HCT116 (cell line): ENCODE data around the gene UCN2. TPM values are rescaled to one million over a fixed set of nuclear protein-coding genes. Genes with fewer than 3 reads are reported as not detected.

ENCODE experiments used
- ATAC-seq: fragments of 200-7000 bp; cut with Tn5 transposase; 2 replicates; pipeline ENCODE4 v1.9.1; 2020; ENCODE audit warnings: mild to moderate bottlenecking, moderate library complexity
- BruUV-seq: library from RNA; stranded (reverse); fragments of 400-500 nt; replicated peaks from 2 replicates; lab custom pipeline; 2021; lab: Mats Ljungman, UMichigan
- CTCF ChIA-PET: fragments of 300-600 bp; sonication (Branson Sonifier 250); formaldehyde crosslinking; loops from one replicate; lab custom pipeline; 2021; ENCODE audit warnings: antibody characterized with exemption; lab: Charles Lee
- POLR2A ChIA-PET: fragments of 300-600, 350-600 bp; sonication (Branson Sonifier 250); formaldehyde crosslinking; loops from one replicate; lab custom pipeline; 2021; ENCODE audit warnings: antibody characterized with exemption; lab: Charles Lee
- RAD21 ChIA-PET, 2 experiments: fragments of 300-600 bp; sonication (Branson Sonifier 250); formaldehyde crosslinking; loops; one replicate each; lab custom pipeline; 2023; ENCODE audit warnings: low total read pairs in 2 of 2; ENCODE audit not compliant: uncharacterized antibody in 2 of 2, unreplicated experiment in 2 of 2, low non-redundant PET in 1 of 2; lab: Charles Lee
- DNase-seq: peaks from one replicate; pipeline ENCODE4 v3.0.0-alpha.2; 2010; ENCODE audit warnings: low read depth, low spot score
- H2AFZ ChIP-seq: fragments of 200-600 bp; shearing (Covaris generic), sonication (generic); 2 replicates; pipeline ENCODE4 v1.6.1; 2017; ENCODE audit warnings: low read depth, mixed run types, mixed read lengths, antibody characterized with exemption, low read length; ENCODE audit not compliant: poor library complexity, severe bottlenecking
- H3K27ac ChIP-seq: 2 replicates; pipeline ENCODE4 v1.5.1; 2012; ENCODE audit warnings: low read depth, low read length
- H3K27me3 ChIP-seq: fragments of 200-600 bp; sonication (generic); 2 replicates; pipeline ENCODE4 v1.6.1; 2016; ENCODE audit warnings: mixed run types, low read length, mixed read lengths; ENCODE audit not compliant: insufficient read depth
- H3K36me3 ChIP-seq, 2 experiments: fragments of 200-500 bp in 1 of 2; fragments of 200-600 bp in 1 of 2; sonication (Bioruptor generic) in 1 of 2; sonication (generic) in 1 of 2; 2 replicates each; pipeline versions ENCODE4 v1.5.1 to v1.6.1; 2014 to 2016; ENCODE audit warnings: low read length in 2 of 2, inconsistent platforms in 1 of 2, mixed read lengths in 1 of 2, mixed run types in 1 of 2; ENCODE audit not compliant: insufficient read depth in 2 of 2, control insufficient read depth in 1 of 2
- H3K4me1 ChIP-seq, 2 experiments: fragments of 200-600 bp in 1 of 2; sonication (generic) in 1 of 2; 2 replicates each; pipeline versions ENCODE4 v1.5.1 to v1.6.1; 2012 to 2017; ENCODE audit warnings: low read length in 2 of 2, inconsistent platforms in 1 of 2, mild to moderate bottlenecking in 1 of 2, mixed read lengths in 1 of 2, mixed run types in 1 of 2, moderate library complexity in 1 of 2; ENCODE audit not compliant: insufficient read depth in 2 of 2, control insufficient read depth in 1 of 2
- H3K4me2 ChIP-seq: fragments of 200-600 bp; sonication (generic); 2 replicates; pipeline ENCODE4 v1.6.1; 2017; ENCODE audit warnings: mixed run types, low read length, mixed read lengths
- H3K4me3 ChIP-seq, 2 experiments: fragments of 200-600 bp in 1 of 2; sonication (generic) in 1 of 2; replicated peaks in 1 of 2; 2 replicates each; pipeline ENCODE4 v1.5.1; 2011 to 2016; ENCODE audit warnings: low read length in 2 of 2, control low read depth in 1 of 2, low read depth in 1 of 2, mild to moderate bottlenecking in 1 of 2, mixed read lengths in 1 of 2, mixed run types in 1 of 2
- H3K79me2 ChIP-seq: fragments of 200-600 bp; sonication (generic); 2 replicates; pipeline ENCODE4 v1.6.1; 2017; ENCODE audit warnings: mild to moderate bottlenecking, mixed run types, low read length, moderate library complexity, mixed read lengths; ENCODE audit not compliant: insufficient read depth
- H3K9ac ChIP-seq: fragments of 200-600 bp; sonication (generic); 2 replicates; pipeline ENCODE4 v1.6.1; 2016; ENCODE audit warnings: low read length, mixed read lengths
- H3K9me2 ChIP-seq: fragments of 200-600 bp; sonication (generic), shearing (Covaris generic); 2 replicates; pipeline ENCODE4 v1.6.1; 2017; ENCODE audit warnings: mixed run types, mild to moderate bottlenecking, moderate library complexity; ENCODE audit not compliant: insufficient read depth
- H3K9me3 ChIP-seq, 2 experiments: fragments of 200-500 bp in 1 of 2; fragments of 200-600 bp in 1 of 2; sonication (Bioruptor generic) in 1 of 2; sonication (generic) in 1 of 2; 2 replicates each; pipeline ENCODE4 v1.6.1; 2014 to 2017; ENCODE audit warnings: low read length in 2 of 2, mixed read lengths in 2 of 2, inconsistent platforms in 1 of 2, low read depth in 1 of 2, mild to moderate bottlenecking in 1 of 2, mixed run types in 1 of 2, moderate library complexity in 1 of 2; ENCODE audit not compliant: control insufficient read depth in 1 of 2, insufficient read depth in 1 of 2
- H4K20me1 ChIP-seq: fragments of 200-600 bp; sonication (generic), shearing (Covaris generic); 2 replicates; pipeline ENCODE4 v1.6.1; 2017; ENCODE audit warnings: mixed run types, mild to moderate bottlenecking, moderate library complexity; ENCODE audit not compliant: insufficient read depth
- CBX3 ChIP-seq: IDR thresholded peaks from 2 replicates; pipeline ENCODE4 v1.6.1; 2012; ENCODE audit warnings: low read depth
- CEBPB ChIP-seq: IDR thresholded peaks from 2 replicates; pipeline ENCODE4 v1.6.1; 2012; ENCODE audit warnings: low read depth
- CTCF ChIP-seq, 3 experiments: fragments of 200-600 bp in 1 of 3; sonication (generic) in 1 of 3; IDR thresholded peaks in 2 of 3; conservative IDR thresholded peaks in 1 of 3; 2 replicates each; pipeline ENCODE4 v1.5.1; 2012 to 2017; ENCODE audit warnings: low read depth in 2 of 3, low read length in 2 of 3, antibody characterized with exemption in 1 of 3, borderline replicate concordance in 1 of 3, control low read depth in 1 of 3, mild to moderate bottlenecking in 1 of 3, mixed read lengths in 1 of 3, mixed run types in 1 of 3, moderate library complexity in 1 of 3; ENCODE audit not compliant: insufficient read depth in 1 of 3
- EGR1 ChIP-seq: IDR thresholded peaks from 2 replicates; pipeline ENCODE4 v1.6.1; 2012; ENCODE audit warnings: low read depth
- EZH2phosphoT487 ChIP-seq: fragments of 200-600 bp; IDR thresholded peaks from 2 replicates; pipeline ENCODE4 v1.6.1; 2018; ENCODE audit warnings: antibody characterized with exemption, borderline replicate concordance
- FOSL1 ChIP-seq: IDR thresholded peaks from 2 replicates; pipeline ENCODE4 v1.6.1; 2012; ENCODE audit warnings: low read depth
- JUND ChIP-seq: IDR thresholded peaks from 2 replicates; pipeline ENCODE4 v1.6.1; 2012
- MAX ChIP-seq: IDR thresholded peaks from 2 replicates; pipeline ENCODE4 v1.6.1; 2012
- POLR2A ChIP-seq: IDR thresholded peaks from 2 replicates; pipeline ENCODE4 v1.7.0; 2011; ENCODE audit warnings: borderline replicate concordance; ENCODE audit not compliant: insufficient read depth, insufficient read length; ENCODE audit errors: extremely low read depth
- RAD21 ChIP-seq: IDR thresholded peaks from 2 replicates; pipeline ENCODE4 v1.6.1; 2012; ENCODE audit warnings: low read depth, mild to moderate bottlenecking
- SP1 ChIP-seq: IDR thresholded peaks from 2 replicates; pipeline ENCODE4 v1.6.1; 2012; ENCODE audit warnings: low read depth
- YY1 ChIP-seq: IDR thresholded peaks from 2 replicates; pipeline ENCODE4 v1.6.1; 2011; ENCODE audit warnings: low read length, low read depth, moderate library complexity, mild to moderate bottlenecking; ENCODE audit not compliant: insufficient replicate concordance; ENCODE audit errors: extremely low read depth
- ZBTB33 ChIP-seq: IDR thresholded peaks from 2 replicates; pipeline ENCODE4 v1.6.1; 2011; ENCODE audit warnings: mild to moderate bottlenecking, low read length, moderate library complexity; ENCODE audit not compliant: insufficient replicate concordance; ENCODE audit errors: extremely low read depth
- ZNF274 ChIP-seq: fragments of 200-500 bp; sonication (Bioruptor generic); IDR thresholded peaks from 2 replicates; pipeline ENCODE4 v1.6.1; 2014; ENCODE audit warnings: mild to moderate bottlenecking, low read depth, low read length, inconsistent platforms
- intact Hi-C: fragments of 100-400 bp; cut with micrococcal nuclease; formaldehyde crosslinking; loops from 2 replicates; pipeline ENCODE4 v1.10.0; 2022
- total RNA-seq: library from RNA; stranded (reverse); gene quantifications from one replicate; pipeline ENCODE4 v1.2.1, GENCODE V29; 2021; ENCODE audit not compliant: unreplicated experiment

Gene UCN2
- total RNA-seq, 1 experiment from 2014 or later: 1.5 TPM

- ATAC-seq (no peak), DNase-seq (no peak)
- CTCF ChIA-PET: no interaction called here
- no peak overlapping the region for H3K4me3 ChIP-seq
- H3K36me3 ChIP-seq: no peaks in the 10 kb centered on the region
- no peaks in the 10 kb centered on the region for H4K20me1 ChIP-seq
- no peak overlapping the region for H3K4me2 ChIP-seq
- RAD21 ChIA-PET: no interaction called here
- intact Hi-C loops: no loop called here
- no peaks in the 10 kb centered on the region for H3K9me2 ChIP-seq
- no peaks in the 10 kb centered on the region for H3K4me1 ChIP-seq
- H3K27ac ChIP-seq: no peak overlapping the region
- no peak overlapping the region for H3K9ac ChIP-seq
- BruUV-seq: no TSS peak
- POLR2A ChIA-PET: no interaction called here
- H3K9me3 ChIP-seq: no peaks in the 10 kb centered on the region
- TF ChIP-seq MAX: no peak
- TF ChIP-seq YY1: no peak
- TF ChIP-seq JUND: no peak
- no peak for TF ChIP-seq CTCF (IDR thresholded peaks at IDR 0.05 in 2 of 3, conservative IDR thresholded peaks at IDR 0.05 in 1 of 3; ENCODE audit: borderline replicate concordance in 1 of 3, insufficient read depth in 1 of 3, low read depth in 2 of 3, low read length in 2 of 3)
- no peak for TF ChIP-seq RAD21
- no peaks in the 10 kb centered on the region for H3K27me3 ChIP-seq
- H2AFZ ChIP-seq: no peak overlapping the region
- H3K79me2 ChIP-seq: no peaks in the 10 kb centered on the region
Observed at GRCh38 chr3:48572517-48572916, 8.9 kb upstream of the UCN2 start.

- H4K20me1 ChIP-seq: no peaks in the 10 kb centered on the region
- CTCF ChIA-PET: no interaction called here
- no peaks in the 10 kb centered on the region for H3K27me3 ChIP-seq
- no peak overlapping the region for H3K4me3 ChIP-seq
- no peak overlapping the region for H3K27ac ChIP-seq
- no peak overlapping the region for H3K4me2 ChIP-seq
- POLR2A ChIA-PET: no interaction called here
- no peak for DNase-seq
- H3K79me2 ChIP-seq: no peaks in the 10 kb centered on the region
- H3K4me1 ChIP-seq: peaks cover 0 to 3% of the 10 kb centered on the region in 2 experiments; a peak in 2 of 4 replicates
- intact Hi-C loops: no loop called here
- no peak overlapping the region for H2AFZ ChIP-seq
- BruUV-seq: no TSS peak
- H3K9me3 ChIP-seq: no peaks in the 10 kb centered on the region
- ATAC-seq: no peak
- no peaks in the 10 kb centered on the region for H3K9me2 ChIP-seq
- RAD21 ChIA-PET: no interaction called here
- no peak overlapping the region for H3K9ac ChIP-seq
- no peaks in the 10 kb centered on the region for H3K36me3 ChIP-seq
- TF ChIP-seq CTCF (IDR thresholded peaks at IDR 0.05 in 2 of 3, conservative IDR thresholded peaks at IDR 0.05 in 1 of 3; ENCODE audit: borderline replicate concordance in 1 of 3, insufficient read depth in 1 of 3, low read depth in 2 of 3, low read length in 2 of 3) (no peak), POLR2A (no peak), CBX3 (no peak), JUND (no peak), FOSL1 (no peak), SP1 (no peak), ZNF274 (no peak), ZBTB33 (no peak), EZH2phosphoT487 (no peak), CEBPB (no peak), EGR1 (no peak), RAD21 (no peak)
Observed at GRCh38 chr3:48571938-48572337, 8.4 kb upstream of the UCN2 start.
